GM12875 (cell line): ENCODE measurements around the gene MBNL2.

Experiments used
- H3K4me3 ChIP-seq: one replicate; pipeline ENCODE4 v1.5.1; 2011; ENCODE audit warnings: low read depth, low read length, control low read depth
- TF ChIP-seq, protein P1 (sequence below): IDR thresholded peaks from 2 replicates; pipeline ENCODE4 v1.5.1; 2011; ENCODE audit warnings: low read depth, mild to moderate bottlenecking, control low read depth, inconsistent platforms, low read length, moderate library complexity, borderline replicate concordance; ENCODE audit not compliant: insufficient read depth

The MBNL2 gene

GRCh38 chr13:97317933-97318332, 95.8 kb downstream of the MBNL2 start:
- TF ChIP-seq, protein P1, sequence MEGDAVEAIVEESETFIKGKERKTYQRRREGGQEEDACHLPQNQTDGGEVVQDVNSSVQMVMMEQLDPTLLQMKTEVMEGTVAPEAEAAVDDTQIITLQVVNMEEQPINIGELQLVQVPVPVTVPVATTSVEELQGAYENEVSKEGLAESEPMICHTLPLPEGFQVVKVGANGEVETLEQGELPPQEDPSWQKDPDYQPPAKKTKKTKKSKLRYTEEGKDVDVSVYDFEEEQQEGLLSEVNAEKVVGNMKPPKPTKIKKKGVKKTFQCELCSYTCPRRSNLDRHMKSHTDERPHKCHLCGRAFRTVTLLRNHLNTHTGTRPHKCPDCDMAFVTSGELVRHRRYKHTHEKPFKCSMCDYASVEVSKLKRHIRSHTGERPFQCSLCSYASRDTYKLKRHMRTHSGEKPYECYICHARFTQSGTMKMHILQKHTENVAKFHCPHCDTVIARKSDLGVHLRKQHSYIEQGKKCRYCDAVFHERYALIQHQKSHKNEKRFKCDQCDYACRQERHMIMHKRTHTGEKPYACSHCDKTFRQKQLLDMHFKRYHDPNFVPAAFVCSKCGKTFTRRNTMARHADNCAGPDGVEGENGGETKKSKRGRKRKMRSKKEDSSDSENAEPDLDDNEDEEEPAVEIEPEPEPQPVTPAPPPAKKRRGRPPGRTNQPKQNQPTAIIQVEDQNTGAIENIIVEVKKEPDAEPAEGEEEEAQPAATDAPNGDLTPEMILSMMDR = no peak
- H3K4me3 ChIP-seq = no peak overlapping the region

DNA sequence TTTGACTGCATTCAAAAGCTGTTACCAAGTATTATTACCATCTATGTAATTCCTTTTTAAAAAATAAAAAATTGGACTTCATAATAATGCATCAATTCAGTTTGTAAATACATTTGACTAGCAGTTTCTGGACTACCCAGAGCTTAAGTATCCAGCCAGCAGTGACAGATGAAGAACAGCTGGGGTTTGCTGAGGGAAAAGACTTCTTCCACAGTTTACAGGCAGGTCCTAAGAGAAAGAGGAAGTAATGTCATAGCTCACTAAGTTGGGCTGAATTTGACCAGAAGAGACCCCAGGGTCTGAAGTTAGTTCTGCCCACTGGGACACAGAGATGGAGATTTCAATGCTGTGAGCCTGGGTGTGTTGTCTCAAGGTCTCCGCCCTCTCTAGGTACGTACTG, 96.4 kb downstream of the MBNL2 start:
- TF ChIP-seq, protein P1 = no peak
- H3K4me3 ChIP-seq = no peak overlapping the region

GRCh38 chr13:97319113-97319720, 97.1 kb downstream of the MBNL2 start:
- TF ChIP-seq, protein P1 = no peak
- H3K4me3 ChIP-seq = no peak overlapping the region

DNA sequence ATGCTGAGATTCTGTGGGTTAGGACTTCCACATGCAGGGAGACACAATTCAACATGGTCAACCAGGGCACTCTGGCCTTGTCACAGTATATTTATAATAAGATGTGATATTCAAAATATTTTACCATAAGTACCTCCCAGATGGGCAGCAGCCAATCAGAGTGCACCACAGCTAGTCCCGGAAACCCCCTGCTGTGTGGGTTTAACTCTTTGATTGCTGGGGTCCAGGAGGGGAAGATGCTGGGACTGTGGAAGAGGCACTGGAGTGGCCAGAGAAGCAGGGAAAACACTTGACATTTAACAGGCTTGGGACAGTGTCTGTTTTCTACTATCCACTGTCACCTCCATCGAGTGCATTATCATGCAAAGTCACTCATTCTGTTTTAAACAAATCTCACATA, 99.0 kb downstream of the MBNL2 start:
- H3K4me3 ChIP-seq = no peak overlapping the region
- TF ChIP-seq, protein P1 = no peak

DNA sequence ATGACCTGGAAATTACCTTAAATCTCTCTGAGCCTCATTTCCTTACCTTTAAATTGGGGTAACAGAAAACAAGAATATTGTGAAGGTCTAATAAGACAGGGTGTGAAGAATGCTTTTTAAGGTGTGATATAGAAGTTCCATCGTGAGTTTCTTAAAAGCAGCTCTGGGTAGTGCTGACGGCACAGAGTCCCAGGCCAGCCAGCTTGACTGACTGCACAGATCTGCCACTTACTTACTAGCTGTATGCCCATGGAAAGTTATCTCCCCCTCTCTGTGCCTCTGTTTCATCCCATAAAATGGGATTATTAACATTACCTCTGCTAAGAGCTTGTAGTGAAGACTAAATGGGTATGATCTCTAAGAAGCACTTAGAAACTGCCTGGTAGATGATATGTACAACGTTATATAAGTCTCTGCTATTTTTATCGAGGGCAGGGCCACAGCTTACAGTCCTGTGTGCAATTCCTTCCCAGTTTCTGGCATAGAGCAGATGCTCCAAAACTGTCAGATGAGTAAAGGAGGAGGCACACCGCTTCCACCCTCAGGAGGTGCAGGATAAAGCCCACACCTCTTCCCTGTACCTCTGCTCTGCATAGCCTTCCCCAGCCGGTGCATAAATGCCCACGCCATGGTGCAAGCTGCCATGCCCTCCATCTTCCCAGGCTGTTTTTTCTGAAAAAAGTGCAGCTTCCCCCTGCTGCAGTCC, 99.6 kb downstream of the MBNL2 start:
- H3K4me3 ChIP-seq = no peak overlapping the region
- TF ChIP-seq, protein P1 = no peak

- no peak overlapping the region for H3K4me3 ChIP-seq
- TF ChIP-seq, protein P1 = no peak
Measured at GRCh38 chr13:97322740-97323342, 100.7 kb downstream of the MBNL2 start.

GRCh38 chr13:97324115-97324514, 102.0 kb downstream of the MBNL2 start:
- H3K4me3 ChIP-seq = no peak overlapping the region
- TF ChIP-seq, protein P1 = no peak
